Neural cell (in vitro differentiated cells): ENCODE results near the gene PDK4. TPM values are rescaled to one million over a fixed set of nuclear protein-coding genes. Genes with fewer than 3 reads are reported as not detected.

ENCODE experiments used
- H2AFZ ChIP-seq: fragments of 200-600, 300-800 bp; sonication (generic), shearing (Covaris generic); 2 replicates; pipeline ENCODE4 v1.6.0; 2014; ENCODE audit warnings: low read depth, mild to moderate bottlenecking, antibody characterized with exemption, low read length, moderate library complexity
- H3F3A ChIP-seq: fragments of 200-600 bp; shearing (Covaris generic); 2 replicates; pipeline ENCODE4 v1.6.1; 2016; ENCODE audit warnings: mild to moderate bottlenecking, moderate library complexity, mixed read lengths, antibody characterized with exemption, low read length; ENCODE audit not compliant: insufficient read depth, poor library complexity, severe bottlenecking
- H3K27ac ChIP-seq: fragments of 200-600, 300-800 bp; sonication (generic), shearing (Covaris generic); 2 replicates; pipeline ENCODE4 v1.5.1; 2014; ENCODE audit warnings: mild to moderate bottlenecking, low read length, moderate library complexity
- H3K27me3 ChIP-seq: fragments of 300-800, 200-600 bp; sonication (generic), shearing (Covaris generic); 2 replicates; pipeline ENCODE4 v1.6.0; 2014; ENCODE audit warnings: mild to moderate bottlenecking, low read depth, low read length, moderate library complexity; ENCODE audit not compliant: insufficient read depth
- H3K36me3 ChIP-seq: fragments of 300-800, 200-600 bp; sonication (generic), shearing (Covaris generic); 2 replicates; pipeline ENCODE4 v1.5.1; 2014; ENCODE audit warnings: mild to moderate bottlenecking, antibody characterized with exemption, low read length, moderate library complexity; ENCODE audit not compliant: insufficient read depth
- H3K4me2 ChIP-seq: fragments of 300-800, 200-600 bp; sonication (generic), shearing (Covaris generic); 2 replicates; pipeline ENCODE4 v1.6.0; 2014; ENCODE audit warnings: mild to moderate bottlenecking, low read length
- H3K4me3 ChIP-seq: fragments of 300-800, 200-600 bp; sonication (generic), shearing (Covaris generic); 2 replicates; pipeline ENCODE4 v1.5.1; 2014; ENCODE audit warnings: mild to moderate bottlenecking, low read length, moderate library complexity
- H3K79me2 ChIP-seq: fragments of 200-600 bp; shearing (Covaris generic); replicated peaks from 2 replicates; pipeline ENCODE4 v1.6.0; 2014; ENCODE audit warnings: mild to moderate bottlenecking, low read length, moderate library complexity; ENCODE audit not compliant: insufficient read depth
- H3K9ac ChIP-seq: fragments of 300-800, 200-600 bp; sonication (generic), shearing (Covaris generic); 2 replicates; pipeline ENCODE4 v1.6.1; 2016; ENCODE audit warnings: mild to moderate bottlenecking, low read length, mixed read lengths
- H3K9me2 ChIP-seq: fragments of 200-600 bp; shearing (Covaris generic); 2 replicates; pipeline ENCODE4 v1.6.1; 2016; ENCODE audit warnings: mild to moderate bottlenecking, low read length, mixed read lengths; ENCODE audit not compliant: insufficient read depth
- H3K9me3 ChIP-seq: fragments of 200-600, 300-800 bp; sonication (generic), shearing (Covaris generic); 2 replicates; pipeline ENCODE4 v1.6.1; 2016; ENCODE audit warnings: mild to moderate bottlenecking, mixed run types, low read length, moderate library complexity, mixed read lengths
- H4K20me1 ChIP-seq: fragments of 200-600 bp; shearing (Covaris generic); 2 replicates; pipeline ENCODE4 v1.6.1; 2016; ENCODE audit warnings: mild to moderate bottlenecking, mixed run types; ENCODE audit not compliant: insufficient read depth
- EP300 ChIP-seq: fragments of 450-650 bp; conservative IDR thresholded peaks from 2 replicates; pipeline ENCODE4 v1.6.1; 2014; ENCODE audit warnings: antibody characterized with exemption, mild to moderate bottlenecking, moderate library complexity; ENCODE audit not compliant: poor library complexity, severe bottlenecking
- EZH2 ChIP-seq: fragments of 200-600, 300-800 bp; shearing (Covaris generic), sonication (generic); IDR thresholded peaks from 2 replicates; pipeline ENCODE4 v1.6.1; 2014; ENCODE audit warnings: antibody characterized with exemption, low read length, borderline replicate concordance, mild to moderate bottlenecking; ENCODE audit not compliant: insufficient read depth, poor library complexity, severe bottlenecking
- MXI1 ChIP-seq: fragments of 450-650 bp; conservative IDR thresholded peaks from 2 replicates; pipeline ENCODE4 v1.6.1; 2014; ENCODE audit warnings: antibody characterized with exemption, mild to moderate bottlenecking; ENCODE audit not compliant: poor library complexity, severe bottlenecking
- POLR2AphosphoS5 ChIP-seq: IDR thresholded peaks from 2 replicates; pipeline ENCODE4 v1.6.1; 2012
- REST ChIP-seq: IDR thresholded peaks from 2 replicates; pipeline ENCODE4 v1.6.1; 2012; ENCODE audit warnings: borderline replicate concordance
- SMC3 ChIP-seq: fragments of 450-650 bp; conservative IDR thresholded peaks from 2 replicates; pipeline ENCODE4 v1.6.1; 2014; ENCODE audit warnings: antibody characterized with exemption, mild to moderate bottlenecking, moderate library complexity; ENCODE audit not compliant: poor library complexity
- TAF1 ChIP-seq: IDR thresholded peaks from 2 replicates; pipeline ENCODE4 v1.6.1; 2012; ENCODE audit warnings: low read depth
- polyA plus RNA-seq: library from polyadenylated mRNA; depleted of rRNA; stranded (reverse); fragments of >200 nt; gene quantifications from 2 replicates; pipeline ENCODE4 v1.2.3, GENCODE V29; 2014
- TF ChIP-seq, protein P1 (sequence below): fragments of 450-650 bp; IDR thresholded peaks from 2 replicates; pipeline ENCODE4 v1.5.1; 2014; ENCODE audit warnings: antibody characterized with exemption, mild to moderate bottlenecking, moderate library complexity; ENCODE audit not compliant: poor library complexity, severe bottlenecking

PDK4 gene
- polyA plus RNA-seq, 1 donor from 2014 or later = not detected

DNA sequence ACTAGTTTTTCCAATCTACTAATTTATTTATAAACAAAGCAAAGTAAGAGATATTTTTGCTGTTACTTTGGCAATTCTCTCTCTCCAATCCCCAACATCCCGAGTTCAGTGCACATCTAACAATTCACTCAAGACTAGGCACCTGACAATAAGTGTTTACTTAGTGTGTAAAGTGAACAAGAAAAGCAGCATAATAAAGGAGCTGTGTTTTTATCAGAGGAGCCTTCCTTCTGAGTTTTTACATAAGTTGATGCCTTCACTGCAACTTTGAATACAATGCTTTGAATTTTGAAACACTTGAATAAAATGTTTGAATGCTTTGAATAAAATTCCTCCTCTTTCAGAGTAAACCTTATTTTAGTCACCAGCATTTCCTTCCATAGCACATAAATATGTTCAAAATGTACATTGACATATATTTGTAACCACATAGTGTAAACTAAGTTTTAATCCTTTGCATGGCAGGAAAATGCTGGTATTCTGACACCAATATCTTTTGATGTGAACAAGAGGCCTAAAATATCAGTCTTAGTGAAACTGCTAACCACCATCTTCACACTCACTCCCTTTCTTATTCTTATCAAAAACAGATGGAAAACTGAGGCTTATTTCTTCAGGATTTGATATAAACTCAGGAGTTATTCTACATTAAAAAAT is 11.4 kb downstream of the PDK4 start:
- TF ChIP-seq, protein P1, sequence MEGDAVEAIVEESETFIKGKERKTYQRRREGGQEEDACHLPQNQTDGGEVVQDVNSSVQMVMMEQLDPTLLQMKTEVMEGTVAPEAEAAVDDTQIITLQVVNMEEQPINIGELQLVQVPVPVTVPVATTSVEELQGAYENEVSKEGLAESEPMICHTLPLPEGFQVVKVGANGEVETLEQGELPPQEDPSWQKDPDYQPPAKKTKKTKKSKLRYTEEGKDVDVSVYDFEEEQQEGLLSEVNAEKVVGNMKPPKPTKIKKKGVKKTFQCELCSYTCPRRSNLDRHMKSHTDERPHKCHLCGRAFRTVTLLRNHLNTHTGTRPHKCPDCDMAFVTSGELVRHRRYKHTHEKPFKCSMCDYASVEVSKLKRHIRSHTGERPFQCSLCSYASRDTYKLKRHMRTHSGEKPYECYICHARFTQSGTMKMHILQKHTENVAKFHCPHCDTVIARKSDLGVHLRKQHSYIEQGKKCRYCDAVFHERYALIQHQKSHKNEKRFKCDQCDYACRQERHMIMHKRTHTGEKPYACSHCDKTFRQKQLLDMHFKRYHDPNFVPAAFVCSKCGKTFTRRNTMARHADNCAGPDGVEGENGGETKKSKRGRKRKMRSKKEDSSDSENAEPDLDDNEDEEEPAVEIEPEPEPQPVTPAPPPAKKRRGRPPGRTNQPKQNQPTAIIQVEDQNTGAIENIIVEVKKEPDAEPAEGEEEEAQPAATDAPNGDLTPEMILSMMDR = no peak
- TF ChIP-seq EZH2 (no peak), POLR2AphosphoS5 (no peak), REST (no peak)
- no peak overlapping the region for H3K4me2 ChIP-seq
- no peak overlapping the region for H2AFZ ChIP-seq
- H3K4me3 ChIP-seq = no peak overlapping the region
- no peaks in the 10 kb centered on the region for H3K36me3 ChIP-seq
- no peak overlapping the region for H3K27ac ChIP-seq
- H3F3A ChIP-seq = no peaks in the 10 kb centered on the region
- no peaks in the 10 kb centered on the region for H3K79me2 ChIP-seq
- H3K27me3 ChIP-seq = no peaks in the 10 kb centered on the region
- no peaks in the 10 kb centered on the region for H4K20me1 ChIP-seq
- no peaks in the 10 kb centered on the region for H3K9me2 ChIP-seq
- no peaks in the 10 kb centered on the region for H3K9me3 ChIP-seq
- no peak overlapping the region for H3K9ac ChIP-seq

- TF ChIP-seq EP300 = no peak
- no peaks in the 10 kb centered on the region for H3F3A ChIP-seq
- H3K9me3 ChIP-seq = no peaks in the 10 kb centered on the region
- no peak overlapping the region for H3K4me3 ChIP-seq
- no peaks in the 10 kb centered on the region for H3K79me2 ChIP-seq
- no peaks in the 10 kb centered on the region for H3K36me3 ChIP-seq
- no peak overlapping the region for H2AFZ ChIP-seq
- H4K20me1 ChIP-seq = no peaks in the 10 kb centered on the region
- H3K4me2 ChIP-seq = no peak overlapping the region
- no peak overlapping the region for H3K9ac ChIP-seq
- H3K27me3 ChIP-seq = no peaks in the 10 kb centered on the region
- H3K27ac ChIP-seq = no peak overlapping the region
- H3K9me2 ChIP-seq = no peaks in the 10 kb centered on the region
Observed at GRCh38 chr7:95583834-95584621, 12.3 kb downstream of the PDK4 start.

- Histone ChIP-seq H3K36me3 (no peaks in the 10 kb centered on the region), H3K9ac (no peak overlapping the region), H3K4me3 (no peak overlapping the region), H3K27me3 (no peaks in the 10 kb centered on the region), H3F3A (no peaks in the 10 kb centered on the region), H3K4me2 (no peak overlapping the region), H3K79me2 (no peaks in the 10 kb centered on the region), H2AFZ (no peak overlapping the region), H3K9me2 (no peaks in the 10 kb centered on the region), H3K9me3 (no peaks in the 10 kb centered on the region), H4K20me1 (no peaks in the 10 kb centered on the region), H3K27ac (no peak overlapping the region)
- no peak for TF ChIP-seq POLR2AphosphoS5
- no peak for TF ChIP-seq TAF1
- TF ChIP-seq, protein P1 = no peak
- TF ChIP-seq EP300 = no peak
- no peak for TF ChIP-seq MXI1
- TF ChIP-seq REST = no peak
- no peak for TF ChIP-seq SMC3
Observed at GRCh38 chr7:95582578-95583293, 13.6 kb downstream of the PDK4 start.
